CD4-positive, alpha-beta T cell treated with Interleukin-6 at 100 ng/mL for 8 hours (primary cell): Measurements from ENCODE around the gene MCF2L2.
"Not testable (repeated sequence)": the region's sequence is repeated elsewhere in the genome, so short reads cannot be mapped to it uniquely, and the experiment has no call there.

Experiments used
- DNase-seq: peaks from one replicate; pipeline ENCODE4 v3.0.0-alpha.2; 2020; ENCODE audit warnings: mixed read lengths, low spot score

Gene MCF2L2

GRCh38 chr3:183428447-183429211, at the start of gene MCF2L2:
MCF2L2 (minus strand) TSS chr3:183428619; CDS start chr3:183427977, 642 bp downstream.
- DNase-seq = peak; percentile 64

- DNase-seq = no peak
Observed at GRCh38 chr3:183477801-183478456, 49.5 kb upstream of the MCF2L2 start.

- DNase-seq = not testable (repeated sequence)
Observed at GRCh38 chr3:183475764-183476162, 47.3 kb upstream of the MCF2L2 start.

- DNase-seq = no peak
Observed at GRCh38 chr3:183475016-183475763, 46.8 kb upstream of the MCF2L2 start.

GRCh38 chr3:183473969-183474368, 45.5 kb upstream of the MCF2L2 start:
- DNase-seq = no peak

GRCh38 chr3:183472155-183472554, 43.7 kb upstream of the MCF2L2 start:
- no peak for DNase-seq

GRCh38 chr3:183468424-183468823, 40.0 kb upstream of the MCF2L2 start:
- DNase-seq = no peak

GRCh38 chr3:183466575-183466974, 38.2 kb upstream of the MCF2L2 start:
- no peak for DNase-seq

- DNase-seq = not testable (repeated sequence)
Observed at GRCh38 chr3:183465710-183466109, 37.3 kb upstream of the MCF2L2 start.

- DNase-seq = no peak
Observed at GRCh38 chr3:183464480-183464879, 36.1 kb upstream of the MCF2L2 start.

- no peak for DNase-seq
Observed at GRCh38 chr3:183460081-183461055, 31.9 kb upstream of the MCF2L2 start.

GRCh38 chr3:183455089-183455488, 26.7 kb upstream of the MCF2L2 start:
- no peak for DNase-seq

- DNase-seq = no peak
Observed at GRCh38 chr3:183454064-183454463, 25.6 kb upstream of the MCF2L2 start.

GRCh38 chr3:183449791-183450190, 21.4 kb upstream of the MCF2L2 start:
- no peak for DNase-seq

GRCh38 chr3:183449391-183449790, 21.0 kb upstream of the MCF2L2 start:
- DNase-seq = no peak

- DNase-seq = no peak
Observed at GRCh38 chr3:183448369-183449128, 20.1 kb upstream of the MCF2L2 start.

GRCh38 chr3:183447206-183448001, 19.0 kb upstream of the MCF2L2 start:
- DNase-seq = peak; percentile 48

- no peak for DNase-seq
Observed at GRCh38 chr3:183446838-183447205, 18.4 kb upstream of the MCF2L2 start.

- DNase-seq = no peak
Observed at GRCh38 chr3:183444748-183445147, 16.3 kb upstream of the MCF2L2 start.
